ENCODE data around the gene RPGR.

Gene RPGR

GRCh38 chrX:38315186-38315585, 12.1 kb downstream of the RPGR start:
- TF ChIP-seq CTCF (conservative IDR thresholded peaks at IDR 0.05; ENCODE audit: low read depth, low read length) = no peak
- Histone ChIP-seq H3K27me3 (ENCODE audit: insufficient read depth, low read depth) (no peaks in the 10 kb centered on the region), H3K4me2 (no peak overlapping the region), H3K9ac (no peak overlapping the region), H3K4me3 (IDR thresholded peaks at IDR 0.05; ENCODE audit: insufficient read depth, low read depth, low read length) (no peak overlapping the region), H3K27ac (no peak overlapping the region), H4K20me1 (ENCODE audit: insufficient read depth) (no peaks in the 10 kb centered on the region), H3K36me3 (ENCODE audit: insufficient read depth) (no peaks in the 10 kb centered on the region), H2AFZ (ENCODE audit: low read depth) (no peak overlapping the region), H3K79me2 (ENCODE audit: insufficient read depth, low read depth) (no peaks in the 10 kb centered on the region), H3K4me1 (ENCODE audit: low read depth, poor library complexity, severe bottlenecking) (no peaks in the 10 kb centered on the region)

- Histone ChIP-seq H3K27me3 (ENCODE audit: insufficient read depth, low read depth) (no peaks in the 10 kb centered on the region), H3K4me3 (IDR thresholded peaks at IDR 0.05; ENCODE audit: insufficient read depth, low read depth, low read length) (no peak overlapping the region), H3K4me2 (no peak overlapping the region), H3K36me3 (ENCODE audit: insufficient read depth) (no peaks in the 10 kb centered on the region), H3K27ac (no peak overlapping the region), H4K20me1 (ENCODE audit: insufficient read depth) (no peaks in the 10 kb centered on the region), H2AFZ (ENCODE audit: low read depth) (no peak overlapping the region), H3K9ac (no peak overlapping the region), H3K4me1 (ENCODE audit: low read depth, poor library complexity, severe bottlenecking) (no peaks in the 10 kb centered on the region), H3K79me2 (ENCODE audit: insufficient read depth, low read depth) (no peaks in the 10 kb centered on the region)
- TF ChIP-seq CTCF (conservative IDR thresholded peaks at IDR 0.05; ENCODE audit: low read depth, low read length) = no peak
Measured at GRCh38 chrX:38313190-38313589, 14.1 kb downstream of the RPGR start.

- no peaks in the 10 kb centered on the region for H3K4me1 ChIP-seq (ENCODE audit: low read depth, poor library complexity, severe bottlenecking)
- H3K36me3 ChIP-seq (ENCODE audit: insufficient read depth) = no peaks in the 10 kb centered on the region
- H2AFZ ChIP-seq (ENCODE audit: low read depth) = no peak overlapping the region
- H3K4me3 ChIP-seq (IDR thresholded peaks at IDR 0.05; ENCODE audit: insufficient read depth, low read depth, low read length) = no peak overlapping the region
- no peaks in the 10 kb centered on the region for H3K27me3 ChIP-seq (ENCODE audit: insufficient read depth, low read depth)
- H3K4me2 ChIP-seq = no peak overlapping the region
- no peaks in the 10 kb centered on the region for H3K79me2 ChIP-seq (ENCODE audit: insufficient read depth, low read depth)
- H4K20me1 ChIP-seq (ENCODE audit: insufficient read depth) = no peaks in the 10 kb centered on the region
- H3K9ac ChIP-seq = no peak overlapping the region
- TF ChIP-seq CTCF (conservative IDR thresholded peaks at IDR 0.05; ENCODE audit: low read depth, low read length) = no peak
- no peak overlapping the region for H3K27ac ChIP-seq
Measured at GRCh38 chrX:38312436-38312835, 14.9 kb downstream of the RPGR start.

- no peak overlapping the region for H3K27ac ChIP-seq
- no peaks in the 10 kb centered on the region for H3K79me2 ChIP-seq (ENCODE audit: insufficient read depth, low read depth)
- no peaks in the 10 kb centered on the region for H4K20me1 ChIP-seq (ENCODE audit: insufficient read depth)
- TF ChIP-seq CTCF (conservative IDR thresholded peaks at IDR 0.05; ENCODE audit: low read depth, low read length) = no peak
- H3K4me1 ChIP-seq (ENCODE audit: low read depth, poor library complexity, severe bottlenecking) = no peaks in the 10 kb centered on the region
- H3K27me3 ChIP-seq (ENCODE audit: insufficient read depth, low read depth) = no peaks in the 10 kb centered on the region
- H3K9ac ChIP-seq = no peak overlapping the region
- H2AFZ ChIP-seq (ENCODE audit: low read depth) = no peak overlapping the region
- no peak overlapping the region for H3K4me3 ChIP-seq (IDR thresholded peaks at IDR 0.05; ENCODE audit: insufficient read depth, low read depth, low read length)
- H3K36me3 ChIP-seq (ENCODE audit: insufficient read depth) = no peaks in the 10 kb centered on the region
- no peak overlapping the region for H3K4me2 ChIP-seq
Measured at GRCh38 chrX:38311743-38312142, 15.6 kb downstream of the RPGR start.

GRCh38 chrX:38305971-38306370, 21.3 kb downstream of the RPGR start:
- H2AFZ ChIP-seq (ENCODE audit: low read depth) = no peak overlapping the region
- no peaks in the 10 kb centered on the region for H3K27me3 ChIP-seq (ENCODE audit: insufficient read depth, low read depth)
- no peak overlapping the region for H3K27ac ChIP-seq
- no peak overlapping the region for H3K9ac ChIP-seq
- H3K4me3 ChIP-seq (IDR thresholded peaks at IDR 0.05; ENCODE audit: insufficient read depth, low read depth, low read length) = no peak overlapping the region
- H3K36me3 ChIP-seq (ENCODE audit: insufficient read depth) = no peaks in the 10 kb centered on the region
- H4K20me1 ChIP-seq (ENCODE audit: insufficient read depth) = no peaks in the 10 kb centered on the region
- H3K4me2 ChIP-seq = no peak overlapping the region
- H3K4me1 ChIP-seq (ENCODE audit: low read depth, poor library complexity, severe bottlenecking) = no peaks in the 10 kb centered on the region
- TF ChIP-seq CTCF (conservative IDR thresholded peaks at IDR 0.05; ENCODE audit: low read depth, low read length) = no peak
- no peaks in the 10 kb centered on the region for H3K79me2 ChIP-seq (ENCODE audit: insufficient read depth, low read depth)

Data from KMS-11 (cell line).